SK-N-SH treated with all-trans-retinoic acid at 6 μM for 48 hours (cell line): Measurements from ENCODE around the gene TMEM259.

Experiments
- ATAC-seq: fragments of 200-7000 bp; cut with Tn5 transposase; 3 replicates; pipeline ENCODE4 v1.9.1; 2020; ENCODE audit warnings: mild to moderate bottlenecking, moderate library complexity
- ARNTL ChIP-seq: fragments of 450-650 bp; formaldehyde crosslinking; IDR thresholded peaks from 2 replicates; pipeline ENCODE4 v1.5.0; 2020; ENCODE audit warnings: low read depth, mild to moderate bottlenecking, moderate library complexity, borderline replicate concordance
- BACH2 ChIP-seq: fragments of 250-450 bp; sonication (Bioruptor Pico); IDR thresholded peaks from 2 replicates; pipeline ENCODE4 v1.9.0; 2021; ENCODE audit warnings: mild to moderate bottlenecking, borderline replicate concordance
- CSDC2 ChIP-seq: fragments of 250-450 bp; sonication (Bioruptor Pico); IDR thresholded peaks from 2 replicates; pipeline ENCODE4 v1.5.0; 2020; ENCODE audit warnings: mild to moderate bottlenecking, moderate library complexity
- GLIS3 ChIP-seq: fragments of 250-450 bp; sonication (Bioruptor Pico); IDR thresholded peaks from 2 replicates; pipeline ENCODE4 v1.5.0; 2020; ENCODE audit warnings: mild to moderate bottlenecking, moderate library complexity
- ISL1 ChIP-seq: fragments of 250-450 bp; sonication (Bioruptor Pico); IDR thresholded peaks from 2 replicates; pipeline ENCODE4 v2.1.2; 2022; ENCODE audit warnings: mild to moderate bottlenecking, moderate library complexity
- OSR1 ChIP-seq: fragments of 250-450 bp; sonication (Bioruptor Pico); IDR thresholded peaks from 2 replicates; pipeline ENCODE4 v1.8.0; 2022; ENCODE audit warnings: moderate library complexity, mild to moderate bottlenecking, inconsistent platforms
- PPARA ChIP-seq: fragments of 250-450 bp; sonication (Bioruptor Pico); IDR thresholded peaks from 2 replicates; pipeline ENCODE4 v1.5.0; 2020; ENCODE audit warnings: mild to moderate bottlenecking, borderline replicate concordance
- RARB ChIP-seq: fragments of 250-450 bp; sonication (Bioruptor Pico); IDR thresholded peaks from 2 replicates; pipeline ENCODE4 v1.8.0; 2021; ENCODE audit warnings: mild to moderate bottlenecking, moderate library complexity
- SNAI2 ChIP-seq: fragments of 250-450 bp; sonication (Bioruptor Pico); IDR thresholded peaks from 2 replicates; pipeline ENCODE4 v1.5.0; 2020; ENCODE audit warnings: mild to moderate bottlenecking, moderate library complexity
- TCF4 ChIP-seq: fragments of 250-450 bp; sonication (Bioruptor Pico); IDR thresholded peaks from 2 replicates; pipeline ENCODE4 v1.8.0; 2021; ENCODE audit warnings: mild to moderate bottlenecking, moderate library complexity, borderline replicate concordance
- ZC3H10 ChIP-seq: fragments of 250-450 bp; sonication (Bioruptor Pico); IDR thresholded peaks from 2 replicates; pipeline ENCODE4 v1.5.1; 2021; ENCODE audit warnings: mild to moderate bottlenecking, moderate library complexity
- ZFP3 ChIP-seq: fragments of 250-450 bp; sonication (Bioruptor Pico); IDR thresholded peaks from 2 replicates; pipeline ENCODE4 v1.5.0; 2020; ENCODE audit warnings: mild to moderate bottlenecking, moderate library complexity
- ZFP30 ChIP-seq: fragments of 450-650 bp; formaldehyde crosslinking; IDR thresholded peaks from 2 replicates; pipeline ENCODE4 v1.5.0; 2022; ENCODE audit warnings: mild to moderate bottlenecking, moderate library complexity
- ZNF565 ChIP-seq: fragments of 450-650 bp; formaldehyde crosslinking; conservative IDR thresholded peaks from 2 replicates; pipeline ENCODE4 v1.5.0; 2020; ENCODE audit warnings: low read depth, mild to moderate bottlenecking, moderate library complexity
- ZNF70 ChIP-seq: fragments of 450-650 bp; formaldehyde crosslinking; IDR thresholded peaks from 2 replicates; pipeline ENCODE4 v1.5.0; 2020; ENCODE audit warnings: mild to moderate bottlenecking, moderate library complexity
- TF ChIP-seq, protein P1 (sequence below): fragments of 250-450 bp; sonication (Bioruptor Pico); IDR thresholded peaks from 2 replicates; pipeline ENCODE4 v1.8.0; 2020; ENCODE audit warnings: mild to moderate bottlenecking, moderate library complexity, borderline replicate concordance
- TF ChIP-seq, protein P2 (sequence below): fragments of 250-450 bp; sonication (Bioruptor Pico); IDR thresholded peaks from 2 replicates; pipeline ENCODE4 v1.5.1; 2020; ENCODE audit warnings: low read depth, mild to moderate bottlenecking, moderate library complexity
- TF ChIP-seq, protein P3 (sequence below): fragments of 250-450 bp; sonication (Bioruptor Pico); IDR thresholded peaks from 2 replicates; pipeline ENCODE4 v1.8.0; 2021; ENCODE audit warnings: low read depth, mild to moderate bottlenecking, moderate library complexity, borderline replicate concordance
- TF ChIP-seq, protein P4 (sequence below): fragments of 250-450 bp; sonication (Bioruptor Pico); IDR thresholded peaks from 2 replicates; pipeline ENCODE4 v1.5.1; 2021; ENCODE audit warnings: mild to moderate bottlenecking, moderate library complexity
- TF ChIP-seq, protein P5 (sequence below): fragments of 250-450 bp; sonication (Bioruptor Pico); IDR thresholded peaks from 2 replicates; pipeline ENCODE4 v1.5.0; 2020; ENCODE audit warnings: mild to moderate bottlenecking, moderate library complexity

TMEM259 gene

DNA sequence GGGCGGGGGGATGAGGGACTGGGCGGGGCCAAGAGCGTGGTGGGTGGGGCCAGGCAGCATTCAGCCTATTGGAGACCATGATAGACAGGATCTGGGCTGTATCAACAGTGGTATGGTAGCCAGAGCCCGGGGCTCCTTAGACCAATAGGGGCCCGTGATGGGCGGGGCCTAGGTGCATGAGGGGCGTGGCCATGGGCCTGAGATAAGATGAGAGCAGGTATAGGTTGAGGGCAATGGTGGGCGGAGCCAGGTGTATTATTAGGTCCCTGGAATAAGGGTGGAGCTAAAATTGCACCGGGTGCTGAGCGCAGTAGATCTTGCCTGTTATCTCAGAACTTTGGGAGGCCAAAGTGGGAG lies 24.3 kb upstream of the TMEM259 start:
- TF ChIP-seq RARB (no peak), ARNTL (CRISPR knock-in tag) (no peak), TCF4 (no peak), ZNF70 (CRISPR knock-in tag) (no peak), ISL1 (no peak), SNAI2 (CRISPR knock-in tag) (no peak), ZFP30 (CRISPR knock-in tag) (no peak), ZFP3 (CRISPR knock-in tag) (no peak), PPARA (CRISPR knock-in tag) (no peak), OSR1 (CRISPR knock-in tag) (no peak), ZNF565 (no peak), GLIS3 (no peak)
- TF ChIP-seq, protein P1, sequence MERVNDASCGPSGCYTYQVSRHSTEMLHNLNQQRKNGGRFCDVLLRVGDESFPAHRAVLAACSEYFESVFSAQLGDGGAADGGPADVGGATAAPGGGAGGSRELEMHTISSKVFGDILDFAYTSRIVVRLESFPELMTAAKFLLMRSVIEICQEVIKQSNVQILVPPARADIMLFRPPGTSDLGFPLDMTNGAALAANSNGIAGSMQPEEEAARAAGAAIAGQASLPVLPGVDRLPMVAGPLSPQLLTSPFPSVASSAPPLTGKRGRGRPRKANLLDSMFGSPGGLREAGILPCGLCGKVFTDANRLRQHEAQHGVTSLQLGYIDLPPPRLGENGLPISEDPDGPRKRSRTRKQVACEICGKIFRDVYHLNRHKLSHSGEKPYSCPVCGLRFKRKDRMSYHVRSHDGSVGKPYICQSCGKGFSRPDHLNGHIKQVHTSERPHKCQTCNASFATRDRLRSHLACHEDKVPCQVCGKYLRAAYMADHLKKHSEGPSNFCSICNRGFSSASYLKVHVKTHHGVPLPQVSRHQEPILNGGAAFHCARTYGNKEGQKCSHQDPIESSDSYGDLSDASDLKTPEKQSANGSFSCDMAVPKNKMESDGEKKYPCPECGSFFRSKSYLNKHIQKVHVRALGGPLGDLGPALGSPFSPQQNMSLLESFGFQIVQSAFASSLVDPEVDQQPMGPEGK (CRISPR knock-in tag), result no peak
- TF ChIP-seq, protein P2, sequence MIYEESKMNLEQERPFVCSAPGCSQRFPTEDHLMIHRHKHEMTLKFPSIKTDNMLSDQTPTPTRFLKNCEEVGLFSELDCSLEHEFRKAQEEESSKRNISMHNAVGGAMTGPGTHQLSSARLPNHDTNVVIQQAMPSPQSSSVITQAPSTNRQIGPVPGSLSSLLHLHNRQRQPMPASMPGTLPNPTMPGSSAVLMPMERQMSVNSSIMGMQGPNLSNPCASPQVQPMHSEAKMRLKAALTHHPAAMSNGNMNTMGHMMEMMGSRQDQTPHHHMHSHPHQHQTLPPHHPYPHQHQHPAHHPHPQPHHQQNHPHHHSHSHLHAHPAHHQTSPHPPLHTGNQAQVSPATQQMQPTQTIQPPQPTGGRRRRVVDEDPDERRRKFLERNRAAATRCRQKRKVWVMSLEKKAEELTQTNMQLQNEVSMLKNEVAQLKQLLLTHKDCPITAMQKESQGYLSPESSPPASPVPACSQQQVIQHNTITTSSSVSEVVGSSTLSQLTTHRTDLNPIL, result no peak
- TF ChIP-seq, protein P3, sequence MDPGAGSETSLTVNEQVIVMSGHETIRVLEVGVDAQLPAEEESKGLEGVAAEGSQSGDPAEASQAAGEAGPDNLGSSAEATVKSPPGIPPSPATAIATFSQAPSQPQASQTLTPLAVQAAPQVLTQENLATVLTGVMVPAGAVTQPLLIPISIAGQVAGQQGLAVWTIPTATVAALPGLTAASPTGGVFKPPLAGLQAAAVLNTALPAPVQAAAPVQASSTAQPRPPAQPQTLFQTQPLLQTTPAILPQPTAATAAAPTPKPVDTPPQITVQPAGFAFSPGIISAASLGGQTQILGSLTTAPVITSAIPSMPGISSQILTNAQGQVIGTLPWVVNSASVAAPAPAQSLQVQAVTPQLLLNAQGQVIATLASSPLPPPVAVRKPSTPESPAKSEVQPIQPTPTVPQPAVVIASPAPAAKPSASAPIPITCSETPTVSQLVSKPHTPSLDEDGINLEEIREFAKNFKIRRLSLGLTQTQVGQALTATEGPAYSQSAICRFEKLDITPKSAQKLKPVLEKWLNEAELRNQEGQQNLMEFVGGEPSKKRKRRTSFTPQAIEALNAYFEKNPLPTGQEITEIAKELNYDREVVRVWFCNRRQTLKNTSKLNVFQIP (CRISPR knock-in tag), result no peak
- TF ChIP-seq, protein P4, sequence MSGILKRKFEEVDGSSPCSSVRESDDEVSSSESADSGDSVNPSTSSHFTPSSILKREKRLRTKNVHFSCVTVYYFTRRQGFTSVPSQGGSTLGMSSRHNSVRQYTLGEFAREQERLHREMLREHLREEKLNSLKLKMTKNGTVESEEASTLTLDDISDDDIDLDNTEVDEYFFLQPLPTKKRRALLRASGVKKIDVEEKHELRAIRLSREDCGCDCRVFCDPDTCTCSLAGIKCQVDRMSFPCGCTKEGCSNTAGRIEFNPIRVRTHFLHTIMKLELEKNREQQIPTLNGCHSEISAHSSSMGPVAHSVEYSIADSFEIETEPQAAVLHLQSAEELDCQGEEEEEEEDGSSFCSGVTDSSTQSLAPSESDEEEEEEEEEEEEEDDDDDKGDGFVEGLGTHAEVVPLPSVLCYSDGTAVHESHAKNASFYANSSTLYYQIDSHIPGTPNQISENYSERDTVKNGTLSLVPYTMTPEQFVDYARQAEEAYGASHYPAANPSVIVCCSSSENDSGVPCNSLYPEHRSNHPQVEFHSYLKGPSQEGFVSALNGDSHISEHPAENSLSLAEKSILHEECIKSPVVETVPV, result no peak
- TF ChIP-seq, protein P5, sequence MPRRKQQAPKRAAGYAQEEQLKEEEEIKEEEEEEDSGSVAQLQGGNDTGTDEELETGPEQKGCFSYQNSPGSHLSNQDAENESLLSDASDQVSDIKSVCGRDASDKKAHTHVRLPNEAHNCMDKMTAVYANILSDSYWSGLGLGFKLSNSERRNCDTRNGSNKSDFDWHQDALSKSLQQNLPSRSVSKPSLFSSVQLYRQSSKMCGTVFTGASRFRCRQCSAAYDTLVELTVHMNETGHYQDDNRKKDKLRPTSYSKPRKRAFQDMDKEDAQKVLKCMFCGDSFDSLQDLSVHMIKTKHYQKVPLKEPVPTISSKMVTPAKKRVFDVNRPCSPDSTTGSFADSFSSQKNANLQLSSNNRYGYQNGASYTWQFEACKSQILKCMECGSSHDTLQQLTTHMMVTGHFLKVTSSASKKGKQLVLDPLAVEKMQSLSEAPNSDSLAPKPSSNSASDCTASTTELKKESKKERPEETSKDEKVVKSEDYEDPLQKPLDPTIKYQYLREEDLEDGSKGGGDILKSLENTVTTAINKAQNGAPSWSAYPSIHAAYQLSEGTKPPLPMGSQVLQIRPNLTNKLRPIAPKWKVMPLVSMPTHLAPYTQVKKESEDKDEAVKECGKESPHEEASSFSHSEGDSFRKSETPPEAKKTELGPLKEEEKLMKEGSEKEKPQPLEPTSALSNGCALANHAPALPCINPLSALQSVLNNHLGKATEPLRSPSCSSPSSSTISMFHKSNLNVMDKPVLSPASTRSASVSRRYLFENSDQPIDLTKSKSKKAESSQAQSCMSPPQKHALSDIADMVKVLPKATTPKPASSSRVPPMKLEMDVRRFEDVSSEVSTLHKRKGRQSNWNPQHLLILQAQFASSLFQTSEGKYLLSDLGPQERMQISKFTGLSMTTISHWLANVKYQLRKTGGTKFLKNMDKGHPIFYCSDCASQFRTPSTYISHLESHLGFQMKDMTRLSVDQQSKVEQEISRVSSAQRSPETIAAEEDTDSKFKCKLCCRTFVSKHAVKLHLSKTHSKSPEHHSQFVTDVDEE (CRISPR knock-in tag), result no peak
- ATAC-seq, result no peak

DNA sequence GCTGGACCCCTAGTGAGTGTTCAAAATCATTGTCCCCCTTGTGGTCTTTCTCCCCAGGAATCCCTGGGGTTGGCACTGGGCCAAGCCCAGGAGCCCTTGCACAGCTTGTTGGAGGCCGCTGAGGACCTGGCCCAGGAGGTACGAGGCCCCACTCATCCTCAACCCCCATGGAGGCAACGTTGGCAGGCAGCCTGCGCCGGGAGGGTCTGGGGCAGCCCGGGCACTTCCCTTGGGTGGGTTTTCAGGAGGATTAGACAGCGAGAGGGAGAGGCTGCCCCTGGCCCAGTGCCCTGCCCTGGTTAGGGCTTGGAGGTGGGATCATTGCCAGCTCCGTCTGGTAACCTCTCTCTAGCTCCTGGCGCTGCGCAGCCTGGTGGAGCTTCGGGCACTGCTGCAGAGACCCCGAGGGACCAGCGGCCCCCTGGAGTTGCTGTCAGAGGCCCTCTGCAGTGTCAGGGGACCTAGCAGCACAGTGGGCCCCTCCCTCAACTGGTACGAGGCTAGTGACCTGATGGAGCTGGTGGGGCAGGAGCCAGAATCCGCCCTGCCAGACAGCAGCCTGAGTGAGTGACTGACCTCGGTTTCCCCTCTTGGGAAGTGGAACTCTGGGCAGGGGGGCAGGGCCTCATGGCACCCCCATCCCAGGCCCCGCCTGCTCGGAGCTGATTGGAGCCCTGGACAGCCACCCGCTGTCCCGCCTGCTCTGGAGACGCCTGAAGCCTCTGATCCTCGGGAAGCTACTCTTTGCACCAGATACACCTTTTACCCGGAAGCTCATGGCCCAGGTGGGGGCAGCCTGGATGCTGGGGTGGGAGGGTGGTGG lies 22.0 kb upstream of the TMEM259 start:
- ATAC-seq, result no peak
- TF ChIP-seq GLIS3 (no peak), OSR1 (CRISPR knock-in tag) (no peak), BACH2 (no peak), ZFP3 (CRISPR knock-in tag) (no peak), CSDC2 (no peak), SNAI2 (CRISPR knock-in tag) (no peak), ZFP30 (CRISPR knock-in tag) (no peak), TCF4 (no peak), PPARA (CRISPR knock-in tag) (no peak), ZC3H10 (no peak)
- TF ChIP-seq, protein P1 (CRISPR knock-in tag), result no peak
- TF ChIP-seq, protein P3 (CRISPR knock-in tag), result no peak
- TF ChIP-seq, protein P2, result no peak
- TF ChIP-seq, protein P5 (CRISPR knock-in tag), result no peak
